Mucosa of descending colon (tissue), 3 donors: ENCODE results near the gene ASXL1. TPM values are rescaled to one million over a fixed set of nuclear protein-coding genes. Genes with fewer than 3 reads are reported as not detected.
"Not testable (repeated sequence)": the region's sequence is repeated elsewhere in the genome, so short reads cannot be mapped to it uniquely, and the experiment has no call there.

Experiments used
- ATAC-seq: fragments of 200-7000 bp; cut with Tn5 transposase; one replicate; pipeline ENCODE4 v1.9.1; 2020; ENCODE audit warnings: mild to moderate bottlenecking, moderate library complexity
- DNase-seq, 3 donors: peaks; one replicate each; pipeline ENCODE4 v3.0.0-alpha.2; 2020
- H3K36me3 ChIP-seq: fragments of 200-600 bp; one replicate; pipeline ENCODE4 v1.8.0; 2021; ENCODE audit warnings: low read depth, mild to moderate bottlenecking
- H3K4me1 ChIP-seq: fragments of 200-600 bp; one replicate; pipeline ENCODE4 v1.8.0; 2021; ENCODE audit warnings: low read depth, mild to moderate bottlenecking
- H3K4me3 ChIP-seq: fragments of 200-600 bp; one replicate; pipeline ENCODE4 v1.8.0; 2021; ENCODE audit warnings: mild to moderate bottlenecking
- H3K9me3 ChIP-seq: fragments of 200-600 bp; one replicate; pipeline ENCODE4 v1.8.0; 2021; ENCODE audit warnings: mild to moderate bottlenecking
- intact Hi-C, 2 donors: fragments of 100-400 bp; cut with DNase I in 1 of 2; cut with micrococcal nuclease in 1 of 2; formaldehyde crosslinking; loops; one replicate each; pipeline versions ENCODE4 v1.11.0 to v1.11.1; 2022; cut with DNase I, micrococcal nuclease
- total RNA-seq, 3 donors: library from RNA; stranded (reverse); fragmentation: NEBNext Ultra II Directional in 2 of 3; extraction: Animal tissue kit (Norgen Biotek cat#: 25700) in 2 of 3; gene quantifications; one replicate each; pipeline versions ENCODE4 v1.2.1 to v1.2.4, GENCODE V29; 2021 to 2023
- TF ChIP-seq, protein P1 (sequence below): fragments of 200-600 bp; IDR thresholded peaks from one replicate; pipeline ENCODE4 v1.8.0; 2022; ENCODE audit warnings: antibody characterized with exemption, mild to moderate bottlenecking
- donor health status: DM: no; HTN: no; CAD: no; lungs with moderate emphysema.
- donor health status: DM: no; HTN: no; CAD: no.
- donor health status: DM: no; HTN: yes; CAD: no.

ASXL1 gene
- total RNA-seq, 3 donors from 2014 or later: 47.4 to 78.9 (median 52.3) TPM

DNA sequence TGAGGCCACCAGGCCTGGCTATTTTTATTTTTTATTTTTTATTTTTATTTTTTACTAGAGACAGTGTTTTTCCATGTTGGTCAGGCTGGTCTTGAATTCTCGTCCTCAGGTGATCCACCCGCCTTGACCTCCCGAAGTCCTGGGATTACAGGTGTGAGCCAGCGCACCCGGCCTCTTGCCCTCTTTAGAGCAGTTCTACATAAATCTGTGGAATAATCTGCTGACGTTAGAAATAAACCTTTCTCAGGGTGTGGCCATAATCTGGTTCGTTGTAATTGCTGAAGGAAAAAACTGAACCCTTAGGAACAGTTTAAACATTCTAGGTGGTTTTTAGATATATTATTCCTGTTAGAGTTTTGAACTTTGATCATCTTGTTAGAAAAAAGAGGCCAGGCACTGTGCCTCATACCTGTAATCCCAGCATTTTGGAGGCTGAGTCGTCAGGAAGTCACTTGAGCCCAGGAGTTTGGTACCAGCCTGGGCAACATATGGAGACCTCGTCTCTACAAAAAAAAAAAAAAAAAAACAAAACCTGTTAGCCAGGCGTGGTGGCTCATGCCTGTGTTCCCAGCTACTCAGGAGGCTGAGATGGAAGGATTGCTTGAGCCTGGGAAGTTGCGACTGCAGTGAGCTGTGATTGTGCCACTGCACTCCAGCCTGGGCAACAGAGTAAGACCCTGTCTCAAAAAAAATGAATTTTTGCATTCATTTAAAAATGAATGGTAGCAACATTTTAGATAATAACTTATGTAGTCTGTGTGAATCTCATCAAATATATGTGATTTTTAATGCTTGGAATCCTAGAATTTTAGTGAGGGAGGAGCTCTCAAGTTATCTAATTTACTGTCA lies 24.2 kb downstream of the ASXL1 start:
- peak in 2 of 3 donors; percentile 55 to 57 for DNase-seq
- H3K36me3 ChIP-seq: no peaks in the 10 kb centered on the region
- intact Hi-C loops: no loop called here
- no peak overlapping the region for H3K4me3 ChIP-seq
- peaks cover 19% of the 10 kb centered on the region for H3K4me1 ChIP-seq
- TF ChIP-seq, protein P1, sequence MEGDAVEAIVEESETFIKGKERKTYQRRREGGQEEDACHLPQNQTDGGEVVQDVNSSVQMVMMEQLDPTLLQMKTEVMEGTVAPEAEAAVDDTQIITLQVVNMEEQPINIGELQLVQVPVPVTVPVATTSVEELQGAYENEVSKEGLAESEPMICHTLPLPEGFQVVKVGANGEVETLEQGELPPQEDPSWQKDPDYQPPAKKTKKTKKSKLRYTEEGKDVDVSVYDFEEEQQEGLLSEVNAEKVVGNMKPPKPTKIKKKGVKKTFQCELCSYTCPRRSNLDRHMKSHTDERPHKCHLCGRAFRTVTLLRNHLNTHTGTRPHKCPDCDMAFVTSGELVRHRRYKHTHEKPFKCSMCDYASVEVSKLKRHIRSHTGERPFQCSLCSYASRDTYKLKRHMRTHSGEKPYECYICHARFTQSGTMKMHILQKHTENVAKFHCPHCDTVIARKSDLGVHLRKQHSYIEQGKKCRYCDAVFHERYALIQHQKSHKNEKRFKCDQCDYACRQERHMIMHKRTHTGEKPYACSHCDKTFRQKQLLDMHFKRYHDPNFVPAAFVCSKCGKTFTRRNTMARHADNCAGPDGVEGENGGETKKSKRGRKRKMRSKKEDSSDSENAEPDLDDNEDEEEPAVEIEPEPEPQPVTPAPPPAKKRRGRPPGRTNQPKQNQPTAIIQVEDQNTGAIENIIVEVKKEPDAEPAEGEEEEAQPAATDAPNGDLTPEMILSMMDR: no peak
- peak; percentile 87 for ATAC-seq
- no peaks in the 10 kb centered on the region for H3K9me3 ChIP-seq

DNA sequence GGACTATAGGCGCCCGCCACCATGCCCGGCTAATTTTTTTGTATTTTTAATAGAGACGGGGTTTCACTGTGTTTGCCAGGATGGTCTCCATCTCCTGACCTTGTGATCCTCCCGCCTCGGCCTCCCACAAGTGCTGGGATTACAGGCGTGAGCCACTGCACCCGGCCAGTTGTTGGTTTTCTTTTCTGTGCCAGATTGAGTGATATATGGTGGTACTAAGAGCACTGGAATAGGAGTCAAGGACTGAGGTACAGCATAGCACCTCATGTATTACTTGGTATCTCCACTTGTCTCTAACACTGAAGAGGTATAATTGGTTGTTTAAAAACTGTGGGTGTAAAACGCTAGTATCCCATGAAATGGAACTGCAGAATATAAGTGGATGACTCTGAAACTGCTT lies 25.3 kb downstream of the ASXL1 start:
- intact Hi-C loops, ATAC-seq, H3K36me3 ChIP-seq, DNase-seq, H3K4me3 ChIP-seq, H3K9me3 ChIP-seq: not testable (repeated sequence)
- H3K4me1 ChIP-seq: peaks cover 19% of the 10 kb centered on the region

- no peaks in the 10 kb centered on the region for H3K36me3 ChIP-seq
Measured at GRCh38 chr20:32385541-32385940, 27.4 kb downstream of the ASXL1 start.

GRCh38 chr20:32386091-32386490 lies 28.0 kb downstream of the ASXL1 start:
- TF ChIP-seq, protein P1: no peak
- Histone ChIP-seq H3K9me3 (no peaks in the 10 kb centered on the region), H3K4me3 (no peak overlapping the region), H3K4me1 (peaks cover 22% of the 10 kb centered on the region), H3K36me3 (no peaks in the 10 kb centered on the region)
- no peak for ATAC-seq
- intact Hi-C loops: no loop called here
- DNase-seq: no peak

More at GRCh38 chr20:32385541-32385940, 27.4 kb downstream of the ASXL1 start:
- ATAC-seq: no peak
- intact Hi-C loops: no loop called here
- no peak for DNase-seq
- Histone ChIP-seq H3K4me3 (no peak overlapping the region), H3K9me3 (no peaks in the 10 kb centered on the region), H3K4me1 (peaks cover 22% of the 10 kb centered on the region)
- TF ChIP-seq, protein P1: no peak

DNA sequence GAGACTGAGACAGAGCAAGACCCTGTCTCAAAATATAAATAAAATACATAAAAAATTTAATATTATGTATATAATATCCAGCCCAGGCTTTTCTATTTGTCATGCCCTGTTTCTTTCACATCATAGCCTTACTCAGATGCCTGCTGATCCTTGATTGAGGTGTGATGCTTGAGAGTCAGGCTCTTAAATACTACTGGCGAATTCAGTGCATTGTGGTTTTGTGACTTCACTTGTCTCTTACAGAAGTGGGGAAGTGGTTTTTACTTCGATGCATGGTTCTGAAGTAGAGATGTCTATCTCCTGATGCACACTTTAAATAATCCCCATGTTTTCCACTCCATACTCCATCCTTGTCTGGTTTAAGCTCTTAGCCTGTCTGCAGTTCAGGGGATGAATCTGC lies 29.1 kb downstream of the ASXL1 start:
- Histone ChIP-seq H3K36me3 (no peaks in the 10 kb centered on the region), H3K4me3 (no peak overlapping the region), H3K4me1 (peaks cover 21% of the 10 kb centered on the region), H3K9me3 (no peaks in the 10 kb centered on the region)
- intact Hi-C loops: no loop called here
- DNase-seq (no peak), ATAC-seq (peak; percentile 21)
- TF ChIP-seq, protein P1: no peak

DNA sequence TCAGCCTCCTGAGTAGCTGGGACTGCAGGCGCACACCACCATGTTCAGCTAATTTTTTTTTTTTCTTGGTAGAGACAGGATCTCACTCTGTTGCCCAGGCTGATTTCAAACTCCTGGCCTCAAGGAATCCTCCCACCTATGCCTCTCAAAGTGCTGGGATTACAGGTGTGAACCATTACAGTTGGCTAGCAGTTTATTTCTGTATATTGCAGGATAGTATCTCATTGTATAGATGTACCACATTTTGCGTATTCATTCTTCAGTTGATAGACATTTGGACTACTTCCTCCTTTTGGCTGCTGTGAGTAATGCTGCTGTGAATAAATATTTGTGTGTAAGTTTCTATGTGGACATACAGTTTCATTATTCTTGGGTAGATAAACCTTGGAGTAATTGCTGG lies 32.9 kb downstream of the ASXL1 start:
- no peak for DNase-seq
- intact Hi-C loops: no loop called here
- peak; percentile 91 for ATAC-seq
- Histone ChIP-seq H3K4me3 (no peak overlapping the region), H3K9me3 (no peaks in the 10 kb centered on the region), H3K36me3 (no peaks in the 10 kb centered on the region), H3K4me1 (peaks cover 10% of the 10 kb centered on the region)
- TF ChIP-seq, protein P1: no peak
